OCI-LY3 (cell line): Measurements from ENCODE around the gene HSPA1L.

Source experiments
- EZH2phosphoT487 ChIP-seq: fragments of 200-600 bp; shearing (Covaris generic); IDR thresholded peaks from 2 replicates; pipeline ENCODE4 v1.6.1; 2018; ENCODE audit warnings: antibody characterized with exemption, mixed run types, low read depth
- TF ChIP-seq, protein P1 (sequence below): fragments of 200-600, 300-600 bp; sonication (generic); IDR thresholded peaks from 2 replicates; pipeline ENCODE4 v1.5.1; 2014; ENCODE audit warnings: antibody characterized with exemption, low read length, low read depth

GRCh38 chr6:31805939-31806469 is 9.1 kb downstream of the HSPA1L start:
- TF ChIP-seq, protein P1, sequence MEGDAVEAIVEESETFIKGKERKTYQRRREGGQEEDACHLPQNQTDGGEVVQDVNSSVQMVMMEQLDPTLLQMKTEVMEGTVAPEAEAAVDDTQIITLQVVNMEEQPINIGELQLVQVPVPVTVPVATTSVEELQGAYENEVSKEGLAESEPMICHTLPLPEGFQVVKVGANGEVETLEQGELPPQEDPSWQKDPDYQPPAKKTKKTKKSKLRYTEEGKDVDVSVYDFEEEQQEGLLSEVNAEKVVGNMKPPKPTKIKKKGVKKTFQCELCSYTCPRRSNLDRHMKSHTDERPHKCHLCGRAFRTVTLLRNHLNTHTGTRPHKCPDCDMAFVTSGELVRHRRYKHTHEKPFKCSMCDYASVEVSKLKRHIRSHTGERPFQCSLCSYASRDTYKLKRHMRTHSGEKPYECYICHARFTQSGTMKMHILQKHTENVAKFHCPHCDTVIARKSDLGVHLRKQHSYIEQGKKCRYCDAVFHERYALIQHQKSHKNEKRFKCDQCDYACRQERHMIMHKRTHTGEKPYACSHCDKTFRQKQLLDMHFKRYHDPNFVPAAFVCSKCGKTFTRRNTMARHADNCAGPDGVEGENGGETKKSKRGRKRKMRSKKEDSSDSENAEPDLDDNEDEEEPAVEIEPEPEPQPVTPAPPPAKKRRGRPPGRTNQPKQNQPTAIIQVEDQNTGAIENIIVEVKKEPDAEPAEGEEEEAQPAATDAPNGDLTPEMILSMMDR, result no peak
- no peak for TF ChIP-seq EZH2phosphoT487
